Neural cell (in vitro differentiated cells): ENCODE results near the gene ROR2. TPM values are rescaled to one million over a fixed set of nuclear protein-coding genes. Genes with fewer than 3 reads are reported as not detected.

ENCODE experiments used
- H2AFZ ChIP-seq: fragments of 200-600, 300-800 bp; sonication (generic), shearing (Covaris generic); 2 replicates; pipeline ENCODE4 v1.6.0; 2014; ENCODE audit warnings: low read depth, mild to moderate bottlenecking, antibody characterized with exemption, low read length, moderate library complexity
- H3F3A ChIP-seq: fragments of 200-600 bp; shearing (Covaris generic); 2 replicates; pipeline ENCODE4 v1.6.1; 2016; ENCODE audit warnings: mild to moderate bottlenecking, moderate library complexity, mixed read lengths, antibody characterized with exemption, low read length; ENCODE audit not compliant: insufficient read depth, poor library complexity, severe bottlenecking
- H3K27ac ChIP-seq: fragments of 200-600, 300-800 bp; sonication (generic), shearing (Covaris generic); 2 replicates; pipeline ENCODE4 v1.5.1; 2014; ENCODE audit warnings: mild to moderate bottlenecking, low read length, moderate library complexity
- H3K27me3 ChIP-seq: fragments of 300-800, 200-600 bp; sonication (generic), shearing (Covaris generic); 2 replicates; pipeline ENCODE4 v1.6.0; 2014; ENCODE audit warnings: mild to moderate bottlenecking, low read depth, low read length, moderate library complexity; ENCODE audit not compliant: insufficient read depth
- H3K36me3 ChIP-seq: fragments of 300-800, 200-600 bp; sonication (generic), shearing (Covaris generic); 2 replicates; pipeline ENCODE4 v1.5.1; 2014; ENCODE audit warnings: mild to moderate bottlenecking, antibody characterized with exemption, low read length, moderate library complexity; ENCODE audit not compliant: insufficient read depth
- H3K4me2 ChIP-seq: fragments of 300-800, 200-600 bp; sonication (generic), shearing (Covaris generic); 2 replicates; pipeline ENCODE4 v1.6.0; 2014; ENCODE audit warnings: mild to moderate bottlenecking, low read length
- H3K4me3 ChIP-seq: fragments of 300-800, 200-600 bp; sonication (generic), shearing (Covaris generic); 2 replicates; pipeline ENCODE4 v1.5.1; 2014; ENCODE audit warnings: mild to moderate bottlenecking, low read length, moderate library complexity
- H3K79me2 ChIP-seq: fragments of 200-600 bp; shearing (Covaris generic); replicated peaks from 2 replicates; pipeline ENCODE4 v1.6.0; 2014; ENCODE audit warnings: mild to moderate bottlenecking, low read length, moderate library complexity; ENCODE audit not compliant: insufficient read depth
- H3K9ac ChIP-seq: fragments of 300-800, 200-600 bp; sonication (generic), shearing (Covaris generic); 2 replicates; pipeline ENCODE4 v1.6.1; 2016; ENCODE audit warnings: mild to moderate bottlenecking, low read length, mixed read lengths
- H3K9me2 ChIP-seq: fragments of 200-600 bp; shearing (Covaris generic); 2 replicates; pipeline ENCODE4 v1.6.1; 2016; ENCODE audit warnings: mild to moderate bottlenecking, low read length, mixed read lengths; ENCODE audit not compliant: insufficient read depth
- H3K9me3 ChIP-seq: fragments of 200-600, 300-800 bp; sonication (generic), shearing (Covaris generic); 2 replicates; pipeline ENCODE4 v1.6.1; 2016; ENCODE audit warnings: mild to moderate bottlenecking, mixed run types, low read length, moderate library complexity, mixed read lengths
- H4K20me1 ChIP-seq: fragments of 200-600 bp; shearing (Covaris generic); 2 replicates; pipeline ENCODE4 v1.6.1; 2016; ENCODE audit warnings: mild to moderate bottlenecking, mixed run types; ENCODE audit not compliant: insufficient read depth
- CTCF ChIP-seq: fragments of 450-650 bp; IDR thresholded peaks from 2 replicates; pipeline ENCODE4 v1.5.1; 2014; ENCODE audit warnings: antibody characterized with exemption, mild to moderate bottlenecking, moderate library complexity; ENCODE audit not compliant: poor library complexity, severe bottlenecking
- EP300 ChIP-seq: fragments of 450-650 bp; conservative IDR thresholded peaks from 2 replicates; pipeline ENCODE4 v1.6.1; 2014; ENCODE audit warnings: antibody characterized with exemption, mild to moderate bottlenecking, moderate library complexity; ENCODE audit not compliant: poor library complexity, severe bottlenecking
- EZH2 ChIP-seq: fragments of 200-600, 300-800 bp; shearing (Covaris generic), sonication (generic); IDR thresholded peaks from 2 replicates; pipeline ENCODE4 v1.6.1; 2014; ENCODE audit warnings: antibody characterized with exemption, low read length, borderline replicate concordance, mild to moderate bottlenecking; ENCODE audit not compliant: insufficient read depth, poor library complexity, severe bottlenecking
- MXI1 ChIP-seq: fragments of 450-650 bp; conservative IDR thresholded peaks from 2 replicates; pipeline ENCODE4 v1.6.1; 2014; ENCODE audit warnings: antibody characterized with exemption, mild to moderate bottlenecking; ENCODE audit not compliant: poor library complexity, severe bottlenecking
- POLR2AphosphoS5 ChIP-seq: IDR thresholded peaks from 2 replicates; pipeline ENCODE4 v1.6.1; 2012
- RAD21 ChIP-seq: fragments of 450-650 bp; conservative IDR thresholded peaks from 2 replicates; pipeline ENCODE4 v1.6.1; 2014; ENCODE audit warnings: antibody characterized with exemption, mild to moderate bottlenecking, moderate library complexity
- REST ChIP-seq: IDR thresholded peaks from 2 replicates; pipeline ENCODE4 v1.6.1; 2012; ENCODE audit warnings: borderline replicate concordance
- SMC3 ChIP-seq: fragments of 450-650 bp; conservative IDR thresholded peaks from 2 replicates; pipeline ENCODE4 v1.6.1; 2014; ENCODE audit warnings: antibody characterized with exemption, mild to moderate bottlenecking, moderate library complexity; ENCODE audit not compliant: poor library complexity
- TAF1 ChIP-seq: IDR thresholded peaks from 2 replicates; pipeline ENCODE4 v1.6.1; 2012; ENCODE audit warnings: low read depth
- polyA plus RNA-seq: library from polyadenylated mRNA; depleted of rRNA; stranded (reverse); fragments of >200 nt; gene quantifications from 2 replicates; pipeline ENCODE4 v1.2.3, GENCODE V29; 2014

Gene ROR2
- polyA plus RNA-seq, 1 donor from 2014 or later, result 0.33 TPM

GRCh38 chr9:91642771-91643170, 307.3 kb downstream of the ROR2 start:
- TF ChIP-seq POLR2AphosphoS5 (no peak), EZH2 (no peak), EP300 (no peak), MXI1 (no peak), RAD21 (no peak), TAF1 (no peak), CTCF (no peak), SMC3 (no peak), REST (no peak)
- Histone ChIP-seq H3K9me3 (no peaks in the 10 kb centered on the region), H3K27ac (no peak overlapping the region), H3K79me2 (no peaks in the 10 kb centered on the region), H3K9ac (no peak overlapping the region), H3K4me3 (no peak overlapping the region), H3K4me2 (no peak overlapping the region), H3K9me2 (no peaks in the 10 kb centered on the region), H3F3A (no peaks in the 10 kb centered on the region), H3K36me3 (no peaks in the 10 kb centered on the region), H4K20me1 (no peaks in the 10 kb centered on the region), H3K27me3 (no peaks in the 10 kb centered on the region), H2AFZ (no peak overlapping the region)

GRCh38 chr9:91640428-91640827, 309.6 kb downstream of the ROR2 start:
- no peaks in the 10 kb centered on the region for H3F3A ChIP-seq
- no peak overlapping the region for H3K4me3 ChIP-seq
- H3K4me2 ChIP-seq, result no peak overlapping the region
- no peaks in the 10 kb centered on the region for H3K79me2 ChIP-seq
- H3K9ac ChIP-seq, result no peak overlapping the region
- H3K9me3 ChIP-seq, result no peaks in the 10 kb centered on the region
- no peaks in the 10 kb centered on the region for H4K20me1 ChIP-seq
- H3K27me3 ChIP-seq, result no peaks in the 10 kb centered on the region
- H3K36me3 ChIP-seq, result no peaks in the 10 kb centered on the region
- no peaks in the 10 kb centered on the region for H3K9me2 ChIP-seq
- no peak overlapping the region for H2AFZ ChIP-seq
- TF ChIP-seq EZH2, result no peak
- no peak for TF ChIP-seq SMC3
- no peak for TF ChIP-seq TAF1
- no peak for TF ChIP-seq RAD21
- TF ChIP-seq CTCF, result no peak
- TF ChIP-seq MXI1, result no peak
- TF ChIP-seq REST, result no peak
- no peak for TF ChIP-seq EP300
- TF ChIP-seq POLR2AphosphoS5, result no peak
- no peak overlapping the region for H3K27ac ChIP-seq
